HG02678 (cell line): Measurements from ENCODE around the gene HTR1E.
"Not testable (repeated sequence)": the region's sequence is repeated elsewhere in the genome, so short reads cannot be mapped to it uniquely, and the experiment has no call there.

ENCODE experiments used
- ATAC-seq: cut with Tn5 transposase; IDR thresholded peaks from one replicate; pipeline ENCODE4 v1.9.1; 2021; ENCODE audit warnings: mild to moderate bottlenecking, moderate library complexity; ENCODE audit not compliant: unreplicated experiment

The HTR1E gene

GRCh38 chr6:86973088-86973487 lies 35.8 kb downstream of the HTR1E start:
- no peak for ATAC-seq

GRCh38 chr6:86978251-86978650 lies 40.9 kb downstream of the HTR1E start:
- no peak for ATAC-seq

- ATAC-seq, result no peak
Measured at GRCh38 chr6:87001494-87001893, 64.2 kb downstream of the HTR1E start.

GRCh38 chr6:87002391-87002790 lies 65.1 kb downstream of the HTR1E start:
- not testable (repeated sequence) for ATAC-seq

GRCh38 chr6:87006541-87006940 lies 69.2 kb downstream of the HTR1E start:
- not testable (repeated sequence) for ATAC-seq

GRCh38 chr6:87009581-87009980 lies 72.3 kb downstream of the HTR1E start:
- not testable (repeated sequence) for ATAC-seq

- ATAC-seq, result peak; percentile 49
Measured at GRCh38 chr6:87012035-87012434, 74.7 kb downstream of the HTR1E start.

- no peak for ATAC-seq
Measured at GRCh38 chr6:87012743-87013142, 75.4 kb downstream of the HTR1E start.

GRCh38 chr6:87016772-87017171 lies 79.4 kb downstream of the HTR1E start:
- ATAC-seq, result no peak

GRCh38 chr6:87027021-87027420 lies 89.7 kb downstream of the HTR1E start:
- ATAC-seq, result no peak

GRCh38 chr6:87029711-87030314 lies 92.5 kb downstream of the HTR1E start:
- ATAC-seq, result no peak

GRCh38 chr6:87040729-87041128 lies 103.4 kb downstream of the HTR1E start:
- ATAC-seq, result no peak

- ATAC-seq, result no peak
Measured at GRCh38 chr6:87045521-87046075, 108.3 kb downstream of the HTR1E start.

GRCh38 chr6:87049779-87050178 lies 112.5 kb downstream of the HTR1E start:
- ATAC-seq, result no peak

- no peak for ATAC-seq
Measured at GRCh38 chr6:87053312-87053711, 116.0 kb downstream of the HTR1E start.

GRCh38 chr6:87054143-87054833 lies 117.0 kb downstream of the HTR1E start:
- no peak for ATAC-seq

GRCh38 chr6:87059943-87060342 lies 122.6 kb downstream of the HTR1E start:
- ATAC-seq, result no peak

- no peak for ATAC-seq
Measured at GRCh38 chr6:87065117-87065516, 127.8 kb downstream of the HTR1E start.
